GM21717 (cell line): ENCODE measurements around the gene TFPI.

Source experiments
- ATAC-seq: cut with Tn5 transposase; IDR thresholded peaks from one replicate; pipeline ENCODE4 v1.9.1; 2021; ENCODE audit warnings: mild to moderate bottlenecking, moderate library complexity; ENCODE audit not compliant: unreplicated experiment

Gene TFPI

GRCh38 chr2:187506416-187506815 lies 47.8 kb downstream of the TFPI start:
- ATAC-seq: no peak

GRCh38 chr2:187505065-187505672 lies 49.1 kb downstream of the TFPI start:
- ATAC-seq: no peak

GRCh38 chr2:187504312-187504921 lies 49.8 kb downstream of the TFPI start:
- no peak for ATAC-seq

GRCh38 chr2:187503700-187504099 lies 50.5 kb downstream of the TFPI start:
- no peak for ATAC-seq

- ATAC-seq: no peak
Measured at GRCh38 chr2:187502467-187502866, 51.8 kb downstream of the TFPI start.

- no peak for ATAC-seq
Measured at GRCh38 chr2:187500585-187501359, 53.5 kb downstream of the TFPI start.

- peak; percentile 89 for ATAC-seq
Measured at GRCh38 chr2:187499941-187500532, 54.2 kb downstream of the TFPI start.

GRCh38 chr2:187497858-187498463 lies 56.3 kb downstream of the TFPI start:
- no peak for ATAC-seq

- no peak for ATAC-seq
Measured at GRCh38 chr2:187497140-187497539, 57.1 kb downstream of the TFPI start.

- no peak for ATAC-seq
Measured at GRCh38 chr2:187495324-187495723, 58.9 kb downstream of the TFPI start.

GRCh38 chr2:187493877-187494568 lies 60.2 kb downstream of the TFPI start:
- no peak for ATAC-seq

- ATAC-seq: no peak
Measured at GRCh38 chr2:187493180-187493579, 61.1 kb downstream of the TFPI start.

- no peak for ATAC-seq
Measured at GRCh38 chr2:187486241-187486640, 68.0 kb downstream of the TFPI start.

- ATAC-seq: no peak
Measured at GRCh38 chr2:187485523-187485922, 68.7 kb downstream of the TFPI start.

- no peak for ATAC-seq
Measured at GRCh38 chr2:187483537-187483936, 70.7 kb downstream of the TFPI start.

- ATAC-seq: no peak
Measured at GRCh38 chr2:187482796-187483195, 71.4 kb downstream of the TFPI start.

- no peak for ATAC-seq
Measured at GRCh38 chr2:187481543-187481942, 72.7 kb downstream of the TFPI start.

GRCh38 chr2:187478719-187479118 lies 75.5 kb downstream of the TFPI start:
- ATAC-seq: no peak

- ATAC-seq: no peak
Measured at GRCh38 chr2:187477051-187477450, 77.2 kb downstream of the TFPI start.

- peak; percentile 72 for ATAC-seq
Measured at GRCh38 chr2:187475499-187476248, 78.6 kb downstream of the TFPI start.
